Neural progenitor cell (in vitro differentiated cells): ENCODE measurements around the gene LMTK2. TPM values are rescaled to one million over a fixed set of nuclear protein-coding genes. Genes with fewer than 3 reads are reported as not detected.

Source experiments
- DNase-seq: peaks from one replicate; pipeline ENCODE4 v3.0.0-alpha.2; 2016; ENCODE audit warnings: low spot score
- H2AFZ ChIP-seq: fragments of 200-600 bp; sonication (generic); replicated peaks from 2 replicates; pipeline ENCODE4 v1.6.1; 2016; ENCODE audit warnings: antibody characterized with exemption
- H3F3A ChIP-seq: fragments of 200-600 bp; sonication (generic); 2 replicates; pipeline ENCODE4 v1.6.1; 2016; ENCODE audit warnings: antibody characterized with exemption, low read depth
- H3K27ac ChIP-seq: fragments of 200-600 bp; sonication (generic); 2 replicates; pipeline ENCODE4 v1.5.1; 2016; ENCODE audit warnings: mild to moderate bottlenecking
- H3K27me3 ChIP-seq: fragments of 200-600 bp; sonication (generic); 2 replicates; pipeline ENCODE4 v1.6.1; 2016; ENCODE audit warnings: mild to moderate bottlenecking, moderate library complexity
- H3K36me3 ChIP-seq: fragments of 200-600 bp; sonication (generic); 2 replicates; pipeline ENCODE4 v1.5.1; 2016
- H3K4me1 ChIP-seq: fragments of 200-600 bp; sonication (generic); 2 replicates; pipeline ENCODE4 v1.6.1; 2016; ENCODE audit warnings: mixed run types
- H3K4me2 ChIP-seq: fragments of 200-600 bp; sonication (generic); 2 replicates; pipeline ENCODE4 v1.6.1; 2016
- H3K4me3 ChIP-seq: fragments of 200-600 bp; sonication (generic); 2 replicates; pipeline ENCODE4 v1.5.1; 2016
- H3K79me2 ChIP-seq: fragments of 200-600 bp; sonication (generic); 2 replicates; pipeline ENCODE4 v1.6.1; 2016; ENCODE audit warnings: low read depth
- H3K9ac ChIP-seq: fragments of 200-600 bp; sonication (generic); 2 replicates; pipeline ENCODE4 v1.6.1; 2016
- H3K9me3 ChIP-seq: fragments of 200-600 bp; sonication (generic); 2 replicates; pipeline ENCODE4 v1.5.1; 2016; ENCODE audit warnings: low read depth
- H4K20me1 ChIP-seq: fragments of 200-600 bp; sonication (generic); 2 replicates; pipeline ENCODE4 v1.6.1; 2016; ENCODE audit warnings: low read depth
- H3K27ac Mint-ChIP-seq: 3 replicates; pipeline ENCODE4 v1.8.0; 2021; ENCODE audit warnings: mixed read lengths
- H3K27me3 Mint-ChIP-seq: 2 replicates; pipeline ENCODE4 v1.8.0; 2022; ENCODE audit warnings: low read depth, mild to moderate bottlenecking, inconsistent platforms, moderate library complexity, mixed read lengths; ENCODE audit not compliant: insufficient read depth
- H3K36me3 Mint-ChIP-seq: 3 replicates; pipeline ENCODE4 v1.8.0; 2021; ENCODE audit warnings: mixed read lengths
- H3K4me1 Mint-ChIP-seq: 3 replicates; pipeline ENCODE4 v1.8.0; 2021; ENCODE audit warnings: mixed read lengths
- H3K4me3 Mint-ChIP-seq: 3 replicates; pipeline ENCODE4 v1.8.0; 2021; ENCODE audit warnings: mild to moderate bottlenecking, moderate library complexity, mixed read lengths
- H3K9me3 Mint-ChIP-seq: 3 replicates; pipeline ENCODE4 v1.8.0; 2020; ENCODE audit warnings: mixed read lengths
- EZH2 ChIP-seq: fragments of 200-600 bp; sonication (generic); IDR thresholded peaks from 2 replicates; pipeline ENCODE4 v1.6.1; 2017; ENCODE audit warnings: antibody characterized with exemption, mild to moderate bottlenecking, moderate library complexity
- EZH2phosphoT487 ChIP-seq: fragments of 200-600 bp; sonication (generic); IDR thresholded peaks from 2 replicates; pipeline ENCODE4 v1.6.1; 2017; ENCODE audit warnings: antibody characterized with exemption
- total RNA-seq: library from RNA; depleted of rRNA; stranded (reverse); fragments of >200 nt; gene quantifications from 2 replicates; pipeline ENCODE4 v1.2.3, GENCODE V29; 2015; ENCODE audit warnings: low replicate concordance
- TF ChIP-seq, protein P1 (sequence below): fragments of 200-600 bp; sonication (generic); IDR thresholded peaks from 2 replicates; pipeline ENCODE4 v1.5.1; 2017; ENCODE audit warnings: antibody characterized with exemption, mild to moderate bottlenecking

Gene LMTK2
- total RNA-seq, 1 donor from 2014 or later, result 14.1 TPM

DNA sequence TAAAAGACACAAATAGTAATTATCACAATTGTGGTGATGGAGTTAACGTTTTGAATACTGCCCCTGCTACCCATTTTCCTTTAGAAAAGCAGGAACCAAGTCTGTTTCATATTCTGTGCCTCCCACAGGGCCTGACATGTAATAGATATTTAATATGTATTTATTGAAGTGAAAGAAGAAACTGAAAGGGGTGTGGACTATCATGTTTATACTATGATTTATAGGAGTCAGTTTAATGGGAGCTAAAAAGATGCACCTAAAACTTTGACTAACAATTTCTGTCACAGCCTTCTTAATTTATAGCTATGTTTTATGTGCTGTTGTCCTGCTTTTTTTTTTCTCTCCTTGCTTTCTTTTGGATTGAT, 80.5 kb downstream of the LMTK2 start:
- Mint-ChIP-seq H3K4me3 (no peak overlapping the region), H3K4me1 (no peaks in the 10 kb centered on the region), H3K9me3 (peaks cover 3% of the 10 kb centered on the region), H3K27me3 (peaks cover 3% of the 10 kb centered on the region), H3K36me3 (peaks cover 21% of the 10 kb centered on the region), H3K27ac (no peak overlapping the region)
- no peak for DNase-seq
- Histone ChIP-seq H3K79me2 (no peaks in the 10 kb centered on the region), H3K4me1 (no peaks in the 10 kb centered on the region), H3K9me3 (no peaks in the 10 kb centered on the region), H3K9ac (no peak overlapping the region), H3K36me3 (no peaks in the 10 kb centered on the region), H3K27ac (no peak overlapping the region), H3K4me2 (no peak overlapping the region), H3K4me3 (no peak overlapping the region), H3K27me3 (no peaks in the 10 kb centered on the region), H3F3A (no peaks in the 10 kb centered on the region), H4K20me1 (no peaks in the 10 kb centered on the region), H2AFZ (no peak overlapping the region)
- no peak for TF ChIP-seq EZH2
- TF ChIP-seq, protein P1, sequence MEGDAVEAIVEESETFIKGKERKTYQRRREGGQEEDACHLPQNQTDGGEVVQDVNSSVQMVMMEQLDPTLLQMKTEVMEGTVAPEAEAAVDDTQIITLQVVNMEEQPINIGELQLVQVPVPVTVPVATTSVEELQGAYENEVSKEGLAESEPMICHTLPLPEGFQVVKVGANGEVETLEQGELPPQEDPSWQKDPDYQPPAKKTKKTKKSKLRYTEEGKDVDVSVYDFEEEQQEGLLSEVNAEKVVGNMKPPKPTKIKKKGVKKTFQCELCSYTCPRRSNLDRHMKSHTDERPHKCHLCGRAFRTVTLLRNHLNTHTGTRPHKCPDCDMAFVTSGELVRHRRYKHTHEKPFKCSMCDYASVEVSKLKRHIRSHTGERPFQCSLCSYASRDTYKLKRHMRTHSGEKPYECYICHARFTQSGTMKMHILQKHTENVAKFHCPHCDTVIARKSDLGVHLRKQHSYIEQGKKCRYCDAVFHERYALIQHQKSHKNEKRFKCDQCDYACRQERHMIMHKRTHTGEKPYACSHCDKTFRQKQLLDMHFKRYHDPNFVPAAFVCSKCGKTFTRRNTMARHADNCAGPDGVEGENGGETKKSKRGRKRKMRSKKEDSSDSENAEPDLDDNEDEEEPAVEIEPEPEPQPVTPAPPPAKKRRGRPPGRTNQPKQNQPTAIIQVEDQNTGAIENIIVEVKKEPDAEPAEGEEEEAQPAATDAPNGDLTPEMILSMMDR, result no peak
- TF ChIP-seq EZH2phosphoT487, result no peak

DNA sequence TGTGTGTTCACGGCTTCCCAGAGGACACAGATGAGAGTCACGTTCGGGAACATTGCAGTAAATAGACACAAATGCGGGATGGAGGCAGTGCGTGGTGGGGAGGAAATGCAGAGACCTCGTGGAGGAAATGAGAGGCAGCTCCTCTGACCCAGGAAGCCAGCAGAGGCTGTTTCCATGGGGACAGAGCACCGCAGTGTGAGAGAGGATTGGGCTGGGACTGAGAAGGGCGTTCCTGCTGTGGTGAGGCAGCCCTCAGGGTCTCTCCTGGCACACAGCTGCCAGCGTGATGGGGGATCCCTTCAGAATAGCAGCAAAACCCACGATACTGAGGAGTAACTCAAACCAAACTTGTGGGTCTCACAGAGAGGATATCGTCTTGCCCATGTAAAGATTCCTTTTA, 82.9 kb downstream of the LMTK2 start:
- Mint-ChIP-seq H3K4me1 (no peaks in the 10 kb centered on the region), H3K27me3 (peaks cover 3% of the 10 kb centered on the region), H3K4me3 (no peak overlapping the region), H3K36me3 (peaks cover 20% of the 10 kb centered on the region), H3K9me3 (peaks cover 3% of the 10 kb centered on the region), H3K27ac (no peak overlapping the region)
- Histone ChIP-seq H3F3A (no peaks in the 10 kb centered on the region), H3K9me3 (no peaks in the 10 kb centered on the region), H3K4me2 (no peak overlapping the region), H4K20me1 (no peaks in the 10 kb centered on the region), H3K4me3 (no peak overlapping the region), H3K9ac (no peak overlapping the region), H3K79me2 (no peaks in the 10 kb centered on the region), H3K27me3 (no peaks in the 10 kb centered on the region), H3K4me1 (no peaks in the 10 kb centered on the region), H3K27ac (no peak overlapping the region), H3K36me3 (no peaks in the 10 kb centered on the region), H2AFZ (no peak overlapping the region)
- DNase-seq, result no peak
- TF ChIP-seq, protein P1, result no peak
- TF ChIP-seq EZH2 (no peak), EZH2phosphoT487 (no peak)

DNA sequence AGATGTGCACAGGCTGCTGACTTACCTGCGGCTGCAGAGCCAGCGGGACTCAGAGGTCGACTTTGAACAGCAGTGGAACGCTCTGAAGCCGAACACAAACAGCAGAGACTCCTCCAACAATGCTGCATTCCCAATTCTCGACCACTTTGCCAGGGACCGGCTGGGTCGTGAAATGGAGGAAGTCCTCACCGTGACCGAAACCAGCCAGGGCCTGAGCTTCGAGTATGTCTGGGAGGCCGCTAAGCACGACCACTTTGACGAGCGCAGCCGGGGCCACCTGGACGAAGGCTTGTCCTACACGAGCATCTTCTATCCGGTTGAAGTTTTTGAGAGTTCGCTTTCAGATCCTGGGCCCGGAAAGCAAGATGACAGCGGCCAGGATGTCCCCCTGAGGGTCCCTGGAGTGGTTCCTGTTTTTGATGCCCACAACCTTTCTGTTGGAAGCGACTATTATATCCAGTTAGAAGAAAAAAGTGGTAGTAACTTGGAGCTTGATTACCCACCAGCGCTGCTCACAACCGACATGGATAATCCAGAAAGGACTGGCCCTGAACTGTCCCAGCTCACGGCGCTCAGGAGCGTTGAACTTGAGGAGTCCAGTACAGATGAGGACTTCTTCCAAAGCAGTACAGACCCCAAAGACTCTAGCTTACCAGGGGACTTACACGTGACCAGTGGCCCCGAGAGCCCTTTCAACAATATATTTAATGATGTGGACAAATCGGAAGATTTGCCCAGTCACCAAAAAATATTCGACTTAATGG, 85.2 kb downstream of the LMTK2 start:
- H2AFZ ChIP-seq, result no peak overlapping the region
- H3K36me3 ChIP-seq, result no peaks in the 10 kb centered on the region
- H3K4me2 ChIP-seq, result no peak overlapping the region
- no peaks in the 10 kb centered on the region for H3K79me2 ChIP-seq
- no peaks in the 10 kb centered on the region for H3K4me1 ChIP-seq
- no peak overlapping the region for H3K27ac ChIP-seq
- no peak for DNase-seq
- Mint-ChIP-seq H3K4me3 (no peak overlapping the region), H3K27ac (no peak overlapping the region), H3K9me3 (peaks cover 3% of the 10 kb centered on the region), H3K4me1 (no peaks in the 10 kb centered on the region), H3K27me3 (peaks cover 3% of the 10 kb centered on the region), H3K36me3 (peaks cover 27% of the 10 kb centered on the region)
- H3F3A ChIP-seq, result no peaks in the 10 kb centered on the region
- no peak for TF ChIP-seq EZH2phosphoT487
- no peak for TF ChIP-seq EZH2
- TF ChIP-seq, protein P1, result no peak
- no peaks in the 10 kb centered on the region for H4K20me1 ChIP-seq
- no peaks in the 10 kb centered on the region for H3K9me3 ChIP-seq
- H3K9ac ChIP-seq, result no peak overlapping the region
- H3K27me3 ChIP-seq, result no peaks in the 10 kb centered on the region
- no peak overlapping the region for H3K4me3 ChIP-seq
